ENCODE results near the gene TSC2.

The TSC2 gene

DNA sequence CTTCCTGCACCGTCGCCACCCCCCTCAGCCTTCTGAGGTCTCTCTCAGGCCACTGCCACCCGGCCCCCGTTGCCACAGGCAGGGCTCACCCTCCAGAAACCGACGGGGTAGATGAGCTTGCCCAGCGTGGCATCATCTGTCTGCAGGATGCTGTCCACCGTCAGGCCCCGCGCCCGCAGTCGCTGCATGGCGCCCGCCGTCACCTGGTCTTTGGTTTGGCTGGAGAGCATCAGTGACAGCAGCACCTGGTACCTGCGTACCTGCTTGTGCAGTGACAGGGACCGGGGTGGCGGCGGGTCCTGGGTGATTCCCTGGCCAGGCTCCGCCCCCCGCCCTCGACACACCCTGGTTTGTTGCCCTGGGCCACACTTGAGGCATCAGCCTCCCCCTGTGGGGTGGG, 3.2 kb upstream of the TSC2 start:
- no peak for DNase-seq

DNA sequence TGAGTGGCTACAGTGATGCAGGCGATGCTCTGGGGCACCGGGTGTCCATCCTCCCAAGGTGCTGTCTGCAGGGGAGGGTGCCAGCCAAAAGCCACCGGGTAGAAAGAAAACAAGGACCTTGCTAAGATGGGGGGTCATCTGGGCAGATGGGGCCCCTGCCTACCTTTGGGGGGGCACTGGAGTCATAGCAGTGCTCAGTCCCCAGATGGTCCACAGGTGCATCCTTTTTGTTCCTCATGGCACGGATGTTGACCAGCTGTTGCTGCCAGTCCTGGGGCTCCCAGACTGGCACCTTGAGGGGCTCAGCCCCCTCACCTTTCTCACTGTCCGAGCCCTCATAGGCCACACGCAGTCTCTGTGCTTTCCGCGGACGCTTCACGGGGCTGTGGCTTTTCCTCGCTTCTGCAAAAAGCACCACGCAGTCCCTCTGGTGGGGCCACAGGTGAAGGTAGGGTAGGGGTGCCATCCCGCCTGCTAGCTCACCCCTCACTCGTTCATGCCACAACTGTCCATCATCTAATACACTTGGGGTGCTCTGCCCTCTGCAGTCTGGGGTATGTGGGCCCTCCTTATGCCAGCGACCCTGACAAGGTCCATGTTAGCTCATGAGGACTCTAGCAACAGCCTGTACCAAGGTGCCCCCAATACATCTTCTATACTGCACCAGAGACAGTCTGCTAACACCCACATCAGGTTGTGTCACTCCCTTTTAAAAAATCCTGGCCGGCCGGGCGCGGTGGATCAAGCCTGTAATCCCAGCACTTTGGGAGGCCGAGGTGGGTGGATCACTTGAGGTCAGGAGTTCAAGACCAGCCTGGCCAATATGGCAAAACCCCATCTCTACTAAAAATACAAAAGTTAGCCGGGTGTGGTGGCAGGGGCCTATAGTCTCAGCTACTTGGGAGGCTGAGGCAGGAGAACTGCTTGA, 1.6 kb upstream of the TSC2 start:
- no peak for DNase-seq

DNA sequence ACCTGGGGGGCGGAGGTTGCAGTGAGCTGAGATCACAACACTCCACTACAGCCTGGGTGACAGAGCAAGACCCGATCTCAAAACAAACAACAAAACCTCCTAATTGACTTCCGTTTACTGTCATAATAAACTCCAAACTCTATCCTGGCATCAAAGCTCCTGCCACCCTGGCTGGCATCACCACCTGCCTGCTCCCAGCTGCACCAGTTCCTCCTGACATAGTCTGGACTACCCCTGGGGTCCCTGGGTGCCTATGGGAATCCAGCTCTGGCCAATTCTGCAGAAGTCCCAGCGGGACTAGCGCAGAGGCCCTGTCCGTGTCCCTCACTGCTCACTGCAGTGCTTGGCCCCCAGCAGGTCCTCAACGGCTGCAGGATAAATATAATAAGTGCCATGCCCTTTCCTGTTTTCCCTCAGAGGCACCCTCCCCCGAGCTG, 874 bp upstream of the TSC2 start:
- no peak for DNase-seq

DNA sequence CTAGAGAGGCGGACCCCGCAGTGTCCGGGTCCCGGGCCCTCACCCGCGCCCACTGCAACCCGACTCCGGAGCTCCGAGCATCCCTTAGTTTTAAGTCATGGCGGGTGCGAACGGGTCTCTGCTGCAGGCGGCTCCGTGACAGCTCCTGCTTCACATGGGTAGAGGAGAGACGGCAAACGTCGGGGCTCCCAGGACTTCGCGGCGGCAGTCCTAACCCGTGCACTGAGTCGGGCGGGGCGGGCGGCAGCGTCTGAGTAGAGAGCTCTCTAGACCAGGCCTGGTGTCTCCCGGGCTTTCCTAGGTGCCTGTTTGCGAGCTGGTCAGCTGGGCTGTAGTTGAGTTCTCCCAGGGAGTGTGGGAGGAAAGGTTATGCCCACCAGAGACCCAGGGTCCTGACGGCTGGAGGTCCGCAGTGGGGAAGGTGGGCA, 345 bp downstream of the TSC2 start:
- DNase-seq: no peak

DNA sequence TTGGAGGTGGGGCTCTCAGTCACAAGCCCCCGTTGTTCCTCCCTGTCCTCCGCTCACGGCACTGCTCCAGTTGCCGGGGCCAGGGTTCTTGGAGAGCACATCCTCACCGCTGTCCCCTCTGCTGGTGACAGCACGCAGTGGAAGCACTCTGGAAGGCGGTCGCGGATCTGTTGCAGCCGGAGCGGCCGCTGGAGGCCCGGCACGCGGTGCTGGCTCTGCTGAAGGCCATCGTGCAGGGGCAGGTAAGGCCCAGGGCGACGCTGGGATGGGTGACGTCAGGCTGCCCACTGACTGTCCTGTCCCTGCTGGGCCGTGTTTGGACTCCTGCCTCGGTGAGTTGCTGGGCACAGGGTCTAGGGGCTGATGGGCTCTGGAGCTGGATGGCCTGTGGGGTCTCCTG, 5.4 kb downstream of the TSC2 start:
- DNase-seq: no peak

DNA sequence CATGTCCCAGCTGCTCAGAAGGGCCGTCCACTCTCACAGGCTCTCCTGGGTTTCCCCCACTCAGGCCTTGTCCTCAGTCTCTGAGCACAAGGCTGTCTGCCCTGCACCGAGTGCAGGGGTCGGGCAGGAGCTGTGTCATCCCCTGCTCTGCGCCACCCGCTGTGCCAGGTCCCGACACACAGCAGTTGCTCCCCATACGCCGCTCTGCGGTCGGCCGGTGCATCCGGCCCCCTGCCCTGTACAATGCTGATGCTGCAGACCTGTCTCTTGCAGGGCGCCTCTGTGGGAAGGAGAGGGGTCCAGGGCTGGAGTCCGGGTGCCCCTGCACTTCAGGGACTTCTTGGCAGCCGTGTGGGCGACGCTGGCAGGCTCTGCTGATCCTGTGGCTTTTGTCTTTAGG, 6.1 kb downstream of the TSC2 start:
- no peak for DNase-seq

DNA sequence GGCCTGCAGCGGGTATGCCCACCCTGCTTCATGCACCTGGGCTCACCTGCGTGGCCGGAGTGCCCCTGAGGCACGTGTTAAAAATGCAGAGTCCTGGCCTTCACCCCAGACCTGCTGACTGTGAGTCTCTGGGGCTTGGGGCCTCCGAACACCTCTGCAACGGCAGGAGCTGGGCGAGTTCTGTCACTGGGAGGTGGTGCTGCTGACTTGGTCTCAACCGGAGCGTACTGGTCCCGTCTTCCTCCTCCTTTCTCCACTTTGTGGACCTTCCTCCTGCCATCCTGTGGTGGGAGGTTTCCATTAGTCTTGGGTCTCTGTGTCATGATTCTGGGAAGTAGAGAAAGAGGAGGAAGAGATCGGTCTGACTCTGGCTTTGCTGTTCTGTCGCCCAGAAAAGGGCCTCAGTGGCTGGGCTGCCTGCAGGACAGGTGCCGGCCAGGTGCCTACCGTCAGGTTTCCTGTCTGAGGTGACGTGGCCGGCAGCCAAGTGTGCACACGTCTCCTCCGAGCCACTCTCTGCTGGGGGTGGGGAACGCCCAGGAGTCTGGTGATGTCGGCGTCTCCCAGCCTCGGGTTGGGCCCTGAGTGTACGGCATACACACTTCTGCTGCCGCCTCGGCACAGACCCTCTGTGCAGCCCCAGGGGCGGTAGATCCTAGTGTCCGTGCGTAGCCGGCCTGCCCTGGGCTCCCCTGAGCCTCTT, 6.9 kb downstream of the TSC2 start:
- no peak for DNase-seq

DNA sequence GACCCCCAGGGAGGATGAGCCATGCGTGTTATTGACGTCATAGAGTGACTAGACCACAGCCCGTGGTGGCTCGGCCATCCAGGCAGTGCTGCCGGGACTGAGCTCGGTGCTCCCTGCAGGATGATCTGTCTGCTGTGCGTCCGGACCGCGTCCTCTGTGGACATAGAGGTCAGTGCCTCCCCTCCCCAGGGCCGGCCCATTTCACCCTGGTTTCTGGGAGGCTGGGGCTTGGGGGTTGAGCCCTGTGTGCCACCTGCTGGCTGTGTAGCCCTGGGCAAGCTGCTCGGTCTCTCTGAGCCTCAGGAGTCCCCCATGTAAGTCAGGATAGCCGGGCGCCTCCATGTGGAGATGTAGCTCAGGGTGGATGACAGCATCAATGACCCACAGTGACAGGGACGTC, 8.3 kb downstream of the TSC2 start:
- DNase-seq: no peak

DNA sequence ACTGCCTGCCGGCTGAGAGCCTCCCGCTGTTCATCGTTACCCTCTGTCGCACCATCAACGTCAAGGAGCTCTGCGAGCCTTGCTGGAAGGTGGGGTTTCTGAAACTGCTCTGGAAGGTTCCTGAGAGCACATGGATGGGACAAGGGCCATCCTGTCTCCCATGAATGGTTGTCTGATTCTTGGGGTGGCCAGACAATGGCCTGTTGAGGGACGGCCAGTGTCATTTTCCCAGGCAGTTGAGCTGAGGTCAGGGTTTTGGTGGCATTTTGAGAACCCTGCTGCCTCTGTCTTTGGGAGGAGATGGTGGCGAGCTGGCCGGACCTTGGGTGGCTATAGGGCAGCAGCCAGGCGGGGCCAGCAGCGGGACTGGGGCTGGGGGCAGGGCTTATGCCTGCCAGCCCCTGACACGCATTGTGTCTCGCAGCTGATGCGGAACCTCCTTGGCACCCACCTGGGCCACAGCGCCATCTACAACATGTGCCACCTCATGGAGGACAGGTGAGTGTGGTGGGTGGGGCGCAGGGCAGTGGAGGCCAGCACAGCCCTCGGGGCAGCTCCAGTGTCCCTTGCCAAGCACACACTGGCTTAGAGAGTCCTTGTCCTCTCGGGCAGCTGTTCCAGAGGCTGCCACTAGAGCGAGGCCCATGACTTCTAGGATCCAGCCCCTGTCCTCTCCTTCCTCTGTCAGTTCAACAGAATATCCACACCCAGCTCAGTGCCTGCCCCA, 9.1 kb downstream of the TSC2 start:
- DNase-seq: peak in 1 of 2 experiments; percentile 8

DNA sequence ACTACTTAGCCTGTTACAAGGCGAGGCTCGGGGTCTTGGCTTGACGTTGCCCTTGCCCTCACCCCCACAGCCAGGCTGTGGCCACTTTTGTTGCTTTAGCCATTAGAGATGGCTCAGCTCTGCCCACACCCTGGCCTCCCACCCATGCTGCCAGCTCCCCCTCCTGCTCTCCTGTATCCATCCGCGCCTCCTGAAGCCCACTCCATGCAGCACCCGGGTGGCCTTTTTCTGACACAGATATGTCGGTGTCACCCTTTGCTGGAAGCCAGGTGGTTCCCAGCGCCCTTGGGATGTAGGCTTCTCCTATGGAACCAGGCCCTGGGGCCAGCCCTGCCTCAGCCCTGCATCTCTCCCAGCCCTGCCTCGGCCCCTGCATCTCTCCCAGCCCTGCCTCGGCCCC, 9.7 kb downstream of the TSC2 start:
- DNase-seq: no peak

DNA sequence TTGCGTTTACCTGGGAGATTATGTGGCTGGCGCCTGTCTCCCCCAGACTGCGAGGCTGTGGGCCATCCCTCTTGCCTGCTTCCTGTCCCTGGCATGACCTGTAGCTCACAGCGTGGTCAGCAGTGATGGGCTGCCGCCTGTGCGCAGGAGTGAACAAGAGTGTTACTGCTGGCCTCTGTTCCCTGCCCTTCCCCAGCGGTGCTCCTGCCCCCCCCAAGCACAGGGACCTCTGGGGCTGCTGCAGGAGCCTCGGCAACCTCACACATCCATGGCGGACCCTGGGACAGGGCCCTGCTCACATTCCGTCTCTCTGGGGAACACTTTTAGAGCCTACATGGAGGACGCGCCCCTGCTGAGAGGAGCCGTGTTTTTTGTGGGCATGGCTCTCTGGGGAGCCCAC, 10.6 kb downstream of the TSC2 start:
- no peak for DNase-seq

DNA sequence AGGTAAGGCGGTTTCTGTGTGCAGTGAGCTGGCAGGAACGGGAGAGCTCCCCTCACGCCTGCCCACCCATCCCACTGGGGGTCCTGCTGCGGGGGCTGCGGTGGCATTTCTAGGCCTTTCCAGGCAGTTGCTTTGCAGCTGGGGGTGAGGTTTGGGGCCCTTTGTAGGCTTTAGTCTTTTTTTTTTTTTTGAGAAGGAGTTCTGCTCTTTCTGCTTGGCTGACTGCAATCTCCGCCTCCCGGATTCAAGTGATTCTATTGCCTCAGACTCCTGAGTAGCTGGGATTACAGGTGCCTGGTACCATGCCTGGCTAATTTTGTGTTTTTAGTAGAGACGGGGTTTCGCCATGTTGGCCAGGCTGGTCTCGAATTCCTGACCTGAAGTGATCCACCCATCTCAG, 11.1 kb downstream of the TSC2 start:
- no peak for DNase-seq

DNA sequence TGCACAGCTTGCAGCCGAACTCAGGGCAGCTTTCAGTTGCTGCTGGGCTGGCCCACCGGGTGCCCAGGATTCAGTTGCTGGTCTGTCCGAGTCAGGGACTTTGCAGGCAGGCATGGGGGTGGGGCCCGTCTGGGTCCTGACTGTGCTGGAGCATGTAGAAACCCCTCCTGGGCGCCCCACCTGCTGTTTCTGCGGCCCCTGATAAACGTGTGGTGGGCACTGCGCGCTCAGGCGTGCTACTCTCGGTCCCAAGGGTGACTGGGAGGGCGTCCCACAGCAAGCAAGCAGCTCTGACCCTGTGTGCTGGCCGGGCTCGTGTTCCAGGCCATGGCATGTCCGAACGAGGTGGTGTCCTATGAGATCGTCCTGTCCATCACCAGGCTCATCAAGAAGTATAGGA, 12.6 kb downstream of the TSC2 start:
- DNase-seq: no peak

DNA sequence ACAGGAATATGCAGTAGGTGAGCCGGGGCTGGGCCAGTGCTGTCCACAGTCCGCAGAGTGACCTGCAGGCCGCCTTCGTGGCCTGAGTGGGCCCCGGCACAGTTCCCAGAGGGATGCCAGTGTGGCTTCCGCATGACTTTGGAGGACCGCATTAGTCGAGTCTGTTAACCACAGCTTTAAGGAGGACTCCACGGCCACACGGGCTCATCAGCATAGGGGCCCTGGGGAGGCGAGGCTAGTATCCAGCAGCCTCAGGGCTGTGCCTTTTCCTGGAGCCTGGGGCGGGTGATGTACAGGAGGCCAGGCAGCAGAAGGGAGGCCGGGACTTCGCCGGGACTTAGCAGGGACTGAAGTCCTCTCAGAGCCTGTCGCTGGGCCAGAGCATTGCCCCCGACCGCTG, 13.2 kb downstream of the TSC2 start:
- no peak for DNase-seq

DNA sequence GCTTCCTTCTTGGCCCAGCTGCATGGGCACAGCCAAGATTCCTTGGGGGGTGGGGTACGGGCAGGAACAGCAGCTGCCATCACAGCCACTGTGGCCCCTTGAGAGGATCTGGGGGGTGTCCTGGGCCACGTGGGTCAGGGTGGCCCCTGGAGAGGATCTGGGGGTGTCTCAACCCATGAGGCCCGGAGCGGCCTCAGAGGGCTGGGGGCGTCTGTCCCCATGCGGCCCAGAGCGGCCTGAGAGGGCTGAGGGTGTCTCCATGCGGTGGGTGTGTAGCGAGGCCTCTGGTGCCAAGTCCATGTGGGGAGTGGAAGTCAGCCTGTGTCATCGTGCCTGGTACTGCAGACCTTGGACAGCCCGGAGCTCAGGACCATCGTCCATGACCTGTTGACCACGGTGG, 13.7 kb downstream of the TSC2 start:
- DNase-seq: no peak

DNA sequence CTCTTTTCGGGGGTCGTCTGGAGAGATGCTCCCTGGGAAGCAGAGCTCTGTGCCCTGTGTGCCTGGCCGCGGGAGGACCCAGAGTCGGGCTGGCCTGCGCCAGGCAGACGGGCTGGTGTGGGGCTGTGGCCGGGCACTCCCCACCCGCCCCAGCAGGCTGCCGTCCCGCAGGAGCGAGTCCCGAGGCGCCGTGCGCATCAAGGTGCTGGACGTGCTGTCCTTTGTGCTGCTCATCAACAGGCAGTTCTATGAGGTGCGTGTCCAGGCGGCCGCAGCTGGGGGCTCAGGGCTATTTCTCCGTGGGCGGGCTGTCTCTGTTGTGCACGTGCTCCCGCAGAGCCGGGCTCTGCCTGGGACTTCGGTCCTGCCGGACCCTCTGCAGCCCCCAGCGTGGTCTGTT, 15.0 kb downstream of the TSC2 start:
- DNase-seq: no peak

DNA sequence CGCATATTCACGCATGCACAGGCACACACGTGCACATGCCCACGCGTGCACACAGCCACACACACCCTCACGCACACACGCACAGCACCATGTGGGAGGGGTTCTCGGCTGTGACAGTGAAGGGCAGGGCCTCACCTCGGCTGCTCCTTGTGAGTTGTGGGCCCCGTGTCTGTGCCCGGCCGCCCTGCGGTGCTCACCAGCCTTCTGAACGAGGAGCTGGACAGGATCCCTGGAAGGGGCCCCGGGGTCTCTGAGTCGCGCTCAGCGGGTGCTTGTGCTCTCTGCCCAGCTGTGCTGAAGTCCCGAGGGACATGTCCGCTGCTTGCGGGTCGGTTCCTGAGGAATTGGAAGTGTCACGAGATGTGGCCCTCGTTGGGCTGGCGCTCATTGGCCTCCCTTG, 16.1 kb downstream of the TSC2 start:
- no peak for DNase-seq

DNA sequence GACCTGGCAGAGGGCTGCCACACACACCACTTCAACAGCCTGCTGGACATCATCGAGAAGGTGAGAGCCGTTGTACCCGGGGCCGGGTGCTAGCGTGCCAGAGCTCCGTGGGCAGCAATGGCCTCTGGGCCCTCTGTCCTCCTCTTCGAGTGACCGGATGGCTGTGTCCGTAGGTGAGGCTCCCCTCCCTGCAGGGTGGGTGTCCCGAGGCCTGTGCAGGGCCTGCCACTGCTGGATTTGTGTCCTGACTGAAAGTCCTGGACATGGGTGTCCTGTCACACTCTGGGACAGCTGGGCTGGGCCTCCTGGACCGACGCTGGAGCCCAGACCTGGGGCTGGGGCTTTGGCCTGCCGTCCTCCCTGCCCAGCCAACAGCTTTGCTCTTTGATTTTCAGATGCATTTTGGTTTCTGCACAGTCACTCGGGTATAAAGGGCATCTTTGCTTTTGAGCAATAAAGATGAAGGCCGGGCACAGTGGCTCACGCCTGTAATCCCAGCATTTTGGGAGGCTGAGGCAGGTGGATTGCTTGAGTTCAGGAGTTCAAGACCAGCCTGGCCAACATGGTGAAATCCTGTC, 16.7 kb downstream of the TSC2 start:
- no peak for DNase-seq

DNA sequence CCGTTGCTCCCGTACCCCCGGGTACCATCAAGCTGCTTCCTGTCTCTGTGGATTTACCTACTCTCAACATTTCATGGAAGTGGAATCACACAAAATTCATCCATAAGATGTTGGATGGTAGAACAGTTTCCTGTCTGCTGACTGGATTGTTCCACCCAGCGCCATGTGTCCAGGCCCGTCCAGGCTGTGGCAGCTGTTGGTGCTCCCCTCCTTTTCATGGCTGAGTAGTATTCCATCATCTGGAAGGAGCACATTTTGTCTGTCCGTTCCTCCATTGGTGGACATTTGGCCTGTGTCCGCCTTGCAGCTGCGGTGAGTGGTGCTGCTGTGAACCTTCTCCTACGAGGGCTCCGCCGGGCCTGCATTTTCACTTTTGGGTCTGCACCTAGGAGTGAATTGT, 18.4 kb downstream of the TSC2 start:
- no peak for DNase-seq

DNA sequence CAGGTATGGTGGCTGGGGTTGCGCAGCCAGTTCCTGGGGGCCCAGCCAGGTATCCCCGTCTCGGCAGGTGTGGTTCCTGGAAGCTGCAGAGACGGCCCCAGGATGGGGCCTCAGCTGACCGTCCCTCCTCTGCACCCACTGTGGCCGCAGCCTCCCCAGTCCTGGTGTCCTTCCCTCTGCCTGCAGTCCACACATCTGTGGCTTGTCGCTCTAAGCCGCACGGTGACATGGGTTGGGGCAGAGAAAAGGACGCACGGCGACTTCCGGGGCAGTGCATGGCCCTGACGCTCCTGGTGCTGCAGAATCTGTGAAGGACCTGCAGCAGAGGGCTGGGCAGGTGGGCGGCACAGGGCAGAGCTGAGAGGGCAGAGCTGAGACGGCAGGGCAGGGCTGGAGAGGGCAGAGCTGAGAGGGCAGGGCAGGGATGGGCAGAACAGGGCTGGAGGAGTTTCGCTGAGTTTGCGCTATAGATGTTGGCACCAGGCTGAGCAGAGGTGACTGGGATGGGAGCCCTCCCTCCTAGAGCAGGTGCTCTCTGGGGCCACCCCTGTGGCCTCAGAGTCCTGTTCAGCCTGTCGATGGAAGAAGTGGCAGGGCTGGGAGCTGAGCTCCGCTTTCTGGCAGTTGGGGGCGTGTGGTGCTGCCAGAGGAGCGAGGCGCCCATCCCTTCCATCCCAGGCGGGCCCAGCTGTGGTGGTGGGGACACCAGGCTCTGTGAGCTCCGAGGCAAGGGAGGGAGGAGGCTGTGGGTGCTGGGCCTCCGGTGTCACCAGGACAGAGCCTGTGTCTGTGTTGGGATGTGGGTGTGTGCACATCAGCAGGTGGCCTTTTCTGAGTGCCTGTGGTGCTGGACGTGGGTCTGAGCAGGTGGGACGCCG, 23.0 kb downstream of the TSC2 start:
- DNase-seq: no peak

DNA sequence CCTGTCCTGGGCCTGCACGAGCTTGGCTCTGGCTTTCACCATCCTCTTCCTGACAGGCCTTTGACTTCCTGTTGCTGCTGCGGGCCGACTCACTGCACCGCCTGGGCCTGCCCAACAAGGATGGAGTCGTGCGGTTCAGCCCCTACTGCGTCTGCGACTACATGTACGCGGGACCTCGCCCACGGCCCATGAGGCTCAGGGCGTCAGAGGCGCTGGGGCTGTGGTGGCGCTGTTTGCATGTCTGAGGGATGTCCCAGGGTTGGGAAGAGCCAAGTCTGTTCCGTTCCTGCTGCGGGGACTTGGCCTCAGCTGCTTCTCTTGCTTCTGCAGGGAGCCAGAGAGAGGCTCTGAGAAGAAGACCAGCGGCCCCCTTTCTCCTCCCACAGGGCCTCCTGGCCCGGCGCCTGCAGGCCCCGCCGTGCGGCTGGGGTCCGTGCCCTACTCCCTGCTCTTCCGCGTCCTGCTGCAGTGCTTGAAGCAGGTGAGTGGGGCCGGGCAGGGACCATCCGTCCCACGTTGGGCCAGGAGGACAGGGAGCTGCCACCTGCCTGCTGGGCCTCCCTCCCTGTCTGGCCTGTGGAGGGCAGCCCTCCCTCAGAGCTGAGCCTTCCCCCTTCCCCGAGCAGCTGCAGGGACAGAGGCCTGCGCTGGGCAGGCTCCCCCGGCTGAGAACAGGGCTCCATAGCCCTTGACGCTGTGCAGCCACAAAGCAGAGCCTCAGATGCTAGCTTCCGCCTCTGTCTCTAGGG, 23.8 kb downstream of the TSC2 start:
- DNase-seq: no peak

DNA sequence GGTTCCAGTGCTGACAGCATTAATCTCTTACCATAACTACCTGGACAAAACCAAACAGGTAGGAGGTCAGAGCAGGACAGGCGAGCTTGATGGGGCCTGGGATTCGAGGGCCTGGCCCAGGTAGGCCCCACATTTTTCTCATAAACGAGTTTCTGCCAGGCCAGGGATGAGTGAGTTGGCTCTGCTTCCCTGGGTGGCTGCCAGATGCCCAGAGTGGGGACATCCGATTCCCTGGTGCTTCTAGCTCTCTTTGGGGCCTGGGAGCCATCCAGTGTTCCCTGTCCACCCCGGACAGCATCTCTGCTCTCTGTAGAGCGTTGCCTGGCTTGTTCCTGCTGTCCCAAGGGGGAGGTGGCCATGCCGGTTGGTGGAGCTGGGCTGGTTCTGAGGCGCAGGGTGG, 25.1 kb downstream of the TSC2 start:
- DNase-seq: no peak
